Activated gamma-delta T cell treated with anti-CD3 and anti-CD28 coated beads, Interleukin-2, amount 50 U/mL, for 16 hours (primary cell): ENCODE data around the gene ZBTB39.
"Not testable (repeated sequence)": the region's sequence is repeated elsewhere in the genome, so short reads cannot be mapped to it uniquely, and the experiment has no call there.

Experiments
- DNase-seq: peaks from one replicate; pipeline ENCODE4 v3.0.0-alpha.2; 2020; ENCODE audit warnings: low read depth

The ZBTB39 gene

DNA sequence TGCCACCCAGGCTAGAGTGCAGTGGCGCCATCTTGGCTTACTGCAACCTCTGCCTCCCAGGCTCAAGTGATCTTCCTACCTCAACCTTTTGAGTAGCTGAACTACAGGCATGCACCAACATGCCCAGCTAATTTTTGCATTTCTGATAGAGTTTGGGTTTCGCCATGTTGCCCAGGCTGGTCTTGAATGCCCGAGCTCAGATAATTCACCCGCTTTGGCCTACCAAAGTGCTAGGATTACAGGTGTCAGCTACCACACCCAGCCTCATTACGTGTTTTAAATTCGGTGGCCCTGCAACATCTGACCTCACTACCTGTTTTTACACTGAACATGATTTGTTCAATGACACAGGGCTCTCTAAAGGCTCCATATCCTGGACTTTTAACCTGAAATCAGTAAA, 26.1 kb downstream of the ZBTB39 start:
- no peak for DNase-seq

DNA sequence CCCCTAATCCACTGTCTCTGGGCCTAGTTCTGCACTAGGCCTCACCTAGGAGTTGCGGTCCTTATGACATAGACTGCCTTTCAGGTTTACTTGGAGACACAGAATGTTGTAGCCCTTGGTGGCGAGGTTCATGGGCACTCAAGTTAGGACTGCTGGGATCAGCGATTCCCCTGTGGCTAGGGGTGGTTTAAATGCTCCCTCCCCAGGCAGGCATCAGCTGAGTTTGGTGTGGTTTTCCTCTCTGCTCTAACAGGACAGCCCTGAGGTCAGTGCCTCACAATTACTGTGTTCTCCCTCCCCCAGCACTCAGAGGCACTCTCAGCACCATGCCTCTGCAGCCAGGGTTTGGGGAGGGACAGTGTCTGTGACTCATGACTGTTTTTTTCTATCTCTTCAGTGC, 26.7 kb downstream of the ZBTB39 start:
- DNase-seq: no peak

DNA sequence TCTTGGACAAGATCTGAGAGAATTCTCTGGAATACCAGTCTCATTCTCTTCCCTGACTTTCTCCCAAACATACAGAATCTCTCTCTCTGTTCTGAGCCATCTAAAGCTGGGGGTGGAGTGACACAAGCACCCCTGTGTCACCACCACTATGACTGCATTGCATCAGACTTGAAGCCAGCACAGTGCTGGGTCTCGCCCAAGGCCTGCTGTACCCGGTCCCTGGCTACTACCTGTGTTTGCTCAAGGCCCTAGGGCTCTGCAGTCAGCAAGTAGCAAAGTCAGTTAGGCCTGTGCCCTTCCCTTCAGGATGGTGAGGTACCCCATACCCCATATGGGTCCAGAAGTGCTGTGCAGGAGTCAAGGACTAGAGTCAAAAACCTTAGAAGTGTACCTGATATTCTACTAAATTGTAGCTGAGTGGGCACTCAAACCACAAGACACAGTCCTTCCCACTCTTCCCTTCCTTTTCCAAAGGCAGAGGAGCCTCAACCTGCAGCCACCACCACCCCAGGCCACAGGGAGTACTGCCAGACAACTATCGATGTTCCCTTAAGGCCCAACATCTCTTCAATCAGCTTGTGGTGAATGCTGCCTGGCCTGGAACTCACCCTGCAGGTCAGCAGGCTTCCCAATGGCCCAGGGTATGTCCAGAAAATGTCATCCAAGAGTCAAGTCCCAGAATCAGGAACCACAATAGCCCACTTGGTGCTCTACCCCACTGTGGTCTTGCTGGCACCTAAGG, 27.8 kb downstream of the ZBTB39 start:
- DNase-seq: no peak

DNA sequence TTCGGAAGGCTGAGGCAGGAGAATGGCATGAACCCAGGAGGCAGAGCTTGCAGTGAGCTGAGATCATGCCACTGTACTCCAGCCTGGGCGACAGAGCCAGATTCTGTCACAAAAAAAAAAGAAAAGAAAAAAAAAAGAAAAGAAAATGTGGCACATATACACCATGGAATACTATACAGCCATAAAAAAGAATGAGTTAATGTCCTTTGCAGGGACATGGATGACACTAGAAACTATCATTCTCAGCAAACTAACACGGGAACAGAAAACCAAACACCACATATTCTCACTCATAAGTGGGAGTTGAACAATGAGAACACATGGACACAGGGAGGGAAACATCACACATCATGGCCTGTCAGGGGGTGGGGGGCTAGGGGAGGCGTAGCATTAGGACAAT, 29.0 kb downstream of the ZBTB39 start:
- not testable (repeated sequence) for DNase-seq

DNA sequence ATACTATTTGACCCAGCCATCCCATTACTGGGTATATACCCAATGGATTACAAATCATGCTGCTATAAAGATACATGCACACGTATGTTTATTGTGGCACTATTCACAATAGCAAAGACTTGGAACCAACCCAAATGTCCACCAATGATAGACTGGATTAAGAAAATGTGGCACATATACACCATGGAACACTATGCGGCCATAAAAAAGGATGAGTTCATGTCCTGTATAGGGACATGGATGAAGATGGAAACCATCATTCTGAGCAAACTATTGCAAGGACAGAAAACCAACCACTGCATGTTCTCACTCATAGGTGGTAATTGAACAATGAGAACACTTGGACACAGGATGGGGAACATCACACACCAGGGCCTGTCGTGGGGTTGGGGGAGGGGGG, 32.1 kb downstream of the ZBTB39 start:
- DNase-seq: not testable (repeated sequence)

DNA sequence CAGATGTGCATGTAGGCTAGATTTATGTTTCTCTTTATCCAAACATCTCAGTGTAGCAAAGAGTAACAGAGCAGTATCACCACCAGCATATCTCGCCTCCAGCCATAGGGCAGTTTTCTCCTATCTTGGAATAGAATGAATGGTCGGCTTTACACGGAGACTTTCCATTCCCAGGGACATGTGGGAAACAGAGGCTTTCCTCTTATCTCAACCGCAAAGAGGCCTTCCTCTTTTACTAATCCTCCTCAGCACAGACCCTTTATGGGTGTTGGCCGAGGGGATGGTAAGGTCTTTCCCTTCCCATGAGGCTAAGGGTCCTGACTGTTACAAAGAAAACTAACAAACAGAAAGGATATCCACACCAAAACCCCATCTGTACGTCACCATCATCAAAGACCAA, 37.4 kb downstream of the ZBTB39 start:
- DNase-seq: not testable (repeated sequence)

DNA sequence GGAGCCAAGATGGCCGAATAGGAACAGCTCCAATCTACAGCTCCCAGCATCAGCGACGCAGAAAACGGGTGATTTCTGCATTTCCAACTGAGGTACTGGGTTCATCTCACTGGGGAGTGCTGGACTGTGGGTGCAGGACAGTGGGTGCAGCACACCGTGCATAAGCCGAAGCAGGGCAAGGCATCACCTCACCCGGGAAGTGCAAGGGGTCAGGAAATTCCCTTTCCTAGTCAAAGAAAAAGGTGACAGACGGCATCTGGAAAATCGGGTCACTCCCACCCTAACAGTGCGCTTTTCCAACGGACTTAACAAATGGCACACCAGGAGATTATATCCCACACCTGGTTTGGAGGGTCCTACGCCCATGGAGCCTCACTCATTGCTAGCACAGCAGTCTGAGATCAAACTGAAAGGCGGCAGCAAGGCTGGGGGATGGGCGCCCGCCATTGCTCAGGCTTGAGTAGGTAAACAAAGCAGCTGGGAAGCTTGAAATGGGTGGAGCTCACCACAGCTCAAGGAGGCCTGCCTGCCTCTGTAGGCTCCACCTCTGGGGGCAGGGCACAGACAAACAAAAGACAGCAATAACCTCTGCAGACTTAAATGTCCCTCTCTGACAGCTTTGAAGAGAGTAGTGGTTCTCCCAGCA, 40.2 kb downstream of the ZBTB39 start:
- DNase-seq: not testable (repeated sequence)

DNA sequence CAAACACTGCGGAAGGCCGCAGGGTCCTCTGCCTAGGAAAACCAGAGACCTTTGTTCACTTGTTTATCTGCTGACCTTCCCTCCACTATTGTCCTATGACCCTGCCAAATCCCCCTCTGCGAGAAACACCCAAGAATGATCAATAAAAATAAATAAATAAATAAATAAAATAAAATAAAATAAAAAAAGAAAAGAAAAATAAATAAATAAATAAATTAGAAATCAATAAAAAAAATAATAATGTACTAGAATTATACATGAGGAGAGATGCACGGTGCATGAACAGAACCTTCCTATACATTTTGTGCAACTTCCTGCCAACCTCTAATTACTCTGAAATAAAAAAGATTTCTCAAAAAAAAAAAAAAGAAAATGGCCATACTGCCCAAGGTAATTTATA, 41.2 kb downstream of the ZBTB39 start:
- not testable (repeated sequence) for DNase-seq

DNA sequence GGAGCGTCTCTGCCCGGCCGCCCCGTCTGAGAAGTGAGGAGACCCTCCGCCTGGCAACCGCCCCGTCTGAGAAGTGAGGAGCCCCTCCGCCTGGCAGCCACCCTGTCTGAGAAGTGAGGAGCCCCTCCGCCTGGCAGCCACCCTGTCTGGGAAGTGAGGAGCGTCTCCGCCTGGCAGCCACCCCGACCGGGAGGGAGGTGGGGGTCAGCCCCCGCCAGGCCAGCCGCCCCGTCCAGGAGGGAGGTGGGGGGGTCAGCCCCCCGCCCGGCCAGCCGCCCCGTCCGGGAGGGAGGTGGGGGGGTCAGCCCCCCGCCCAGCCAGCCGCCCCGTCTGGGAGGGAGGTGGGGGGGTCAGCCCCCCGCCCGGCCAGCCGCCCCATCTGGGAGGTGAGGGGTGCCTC, 42.8 kb downstream of the ZBTB39 start:
- DNase-seq: not testable (repeated sequence)

DNA sequence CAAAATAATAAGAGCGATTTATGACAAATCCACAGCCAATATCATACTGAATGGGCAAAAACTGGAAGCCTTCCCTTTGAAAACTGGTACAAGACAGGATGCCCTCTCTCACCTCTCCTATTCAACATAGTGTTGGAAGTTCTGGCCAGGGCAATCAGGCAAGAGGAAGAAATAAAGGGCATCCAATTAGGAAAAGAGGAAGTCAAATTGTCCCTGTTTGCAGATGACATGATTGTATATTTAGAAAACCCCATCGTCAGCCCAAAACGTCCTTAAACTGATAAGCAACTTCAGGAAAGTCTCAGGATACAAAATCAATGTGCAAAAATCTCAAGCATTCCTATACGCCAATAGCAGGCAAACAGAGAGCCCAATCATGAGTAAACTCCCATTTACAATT, 44.1 kb downstream of the ZBTB39 start:
- not testable (repeated sequence) for DNase-seq

DNA sequence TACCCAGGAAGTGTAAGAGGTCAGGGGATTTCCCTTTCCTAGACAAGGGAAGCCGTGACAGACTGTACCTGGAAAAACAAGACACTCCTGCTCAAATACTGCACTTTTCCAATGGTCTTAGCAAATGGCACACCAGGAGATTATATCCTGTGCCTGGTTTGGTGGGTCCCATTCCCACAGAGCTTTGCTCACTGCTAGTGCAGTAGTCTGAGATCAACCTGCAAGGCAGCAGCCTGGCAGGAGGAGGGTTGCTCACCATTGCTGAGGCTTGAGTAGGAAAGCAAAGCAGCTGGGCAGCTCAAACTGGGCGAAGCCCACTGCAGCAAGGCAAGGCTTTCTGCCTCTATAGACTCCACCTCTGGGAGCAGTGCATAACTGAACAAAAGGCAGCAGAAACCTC, 47.9 kb downstream of the ZBTB39 start:
- no peak for DNase-seq

DNA sequence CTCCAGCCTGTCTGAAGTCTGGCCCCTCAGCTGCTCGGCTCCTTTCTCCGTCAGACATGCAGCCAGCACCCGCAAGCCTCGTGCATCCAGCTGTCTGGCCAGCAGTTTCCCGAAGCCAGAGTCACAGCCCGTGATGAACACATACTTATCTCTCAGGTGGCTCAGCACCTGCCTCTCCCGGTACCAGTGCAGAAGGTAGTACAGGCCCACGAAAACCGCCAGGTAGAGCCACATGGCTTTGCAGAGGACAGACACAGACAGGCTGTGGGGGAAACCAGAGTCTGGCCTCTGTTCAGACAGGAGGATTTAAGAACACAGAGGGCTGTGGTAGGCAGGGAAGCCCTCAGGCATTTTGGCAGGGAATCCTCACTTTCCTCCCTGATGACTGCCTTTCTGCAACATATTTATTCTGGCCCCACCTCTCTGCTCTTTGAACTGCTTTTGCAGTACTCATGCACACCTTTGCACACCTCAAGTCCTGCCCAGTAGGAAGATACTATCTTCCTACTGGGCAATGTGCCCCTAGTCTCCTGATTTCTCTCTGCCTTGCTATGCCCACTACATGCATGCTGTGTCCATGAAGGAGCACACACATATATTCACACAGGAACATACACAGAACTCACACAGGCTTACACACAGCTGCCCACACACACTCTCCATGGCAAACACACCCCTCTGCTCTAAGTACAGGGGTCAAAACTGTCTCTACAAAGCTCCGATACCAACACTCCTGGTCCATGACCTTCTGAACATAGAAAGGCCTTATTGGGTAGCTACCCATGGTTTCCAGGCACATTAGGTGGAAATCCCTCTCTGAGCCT, 48.9 kb downstream of the ZBTB39 start, which contains the start of gene RDH16:
RDH16 (minus strand) TSS at position 380 of the 824 bp plus-strand sequence; CDS start at position 234, 146 bp downstream.
- DNase-seq: no peak

DNA sequence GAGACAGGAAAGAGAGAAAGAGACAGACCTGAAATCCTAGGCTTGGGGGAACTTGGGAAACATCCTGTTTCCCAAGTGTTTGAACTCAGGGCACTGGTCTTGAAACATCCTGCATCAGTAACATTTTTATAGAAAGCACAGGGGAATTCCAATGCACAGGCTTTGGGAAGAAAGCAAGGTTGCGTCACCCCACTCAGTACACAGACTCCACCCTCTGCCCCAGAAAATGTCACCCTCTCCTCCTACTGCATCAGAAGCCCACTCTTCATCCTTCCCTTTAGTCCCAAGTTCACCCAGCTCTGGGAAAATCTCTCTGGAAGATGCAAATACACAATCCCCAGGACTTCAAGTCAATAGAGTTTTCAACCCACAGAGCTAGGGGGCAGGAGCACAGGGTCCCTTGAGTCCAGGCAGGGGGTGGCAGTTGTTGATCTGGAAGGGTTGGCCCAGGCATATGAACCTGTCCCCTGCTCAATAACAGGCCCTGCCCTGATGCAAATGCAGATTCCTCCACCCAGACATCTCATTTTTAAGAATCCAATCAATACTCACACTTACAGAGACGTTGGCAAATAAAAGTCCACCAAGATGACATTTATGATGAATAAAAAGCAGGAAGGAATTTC, 50.6 kb downstream of the ZBTB39 start:
- no peak for DNase-seq

DNA sequence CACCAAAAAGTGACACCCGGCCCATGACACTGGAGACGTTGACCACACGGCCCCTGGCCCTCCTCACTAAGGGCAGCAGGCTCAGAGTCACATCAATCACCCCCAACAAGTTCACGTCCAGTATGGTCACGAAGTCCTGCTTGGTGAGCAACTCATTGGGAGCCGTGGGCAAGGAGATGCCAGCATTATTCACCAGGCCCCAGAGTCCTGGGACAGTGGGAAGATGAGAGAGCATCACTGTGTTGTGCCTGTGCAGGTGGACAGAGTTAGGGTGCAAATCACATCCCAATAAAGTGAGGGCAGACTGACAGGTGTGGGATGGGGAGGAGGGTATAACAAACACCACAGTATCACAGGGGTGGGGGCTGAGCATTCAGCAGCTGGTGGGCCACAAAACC, 51.4 kb downstream of the ZBTB39 start:
- DNase-seq: no peak

DNA sequence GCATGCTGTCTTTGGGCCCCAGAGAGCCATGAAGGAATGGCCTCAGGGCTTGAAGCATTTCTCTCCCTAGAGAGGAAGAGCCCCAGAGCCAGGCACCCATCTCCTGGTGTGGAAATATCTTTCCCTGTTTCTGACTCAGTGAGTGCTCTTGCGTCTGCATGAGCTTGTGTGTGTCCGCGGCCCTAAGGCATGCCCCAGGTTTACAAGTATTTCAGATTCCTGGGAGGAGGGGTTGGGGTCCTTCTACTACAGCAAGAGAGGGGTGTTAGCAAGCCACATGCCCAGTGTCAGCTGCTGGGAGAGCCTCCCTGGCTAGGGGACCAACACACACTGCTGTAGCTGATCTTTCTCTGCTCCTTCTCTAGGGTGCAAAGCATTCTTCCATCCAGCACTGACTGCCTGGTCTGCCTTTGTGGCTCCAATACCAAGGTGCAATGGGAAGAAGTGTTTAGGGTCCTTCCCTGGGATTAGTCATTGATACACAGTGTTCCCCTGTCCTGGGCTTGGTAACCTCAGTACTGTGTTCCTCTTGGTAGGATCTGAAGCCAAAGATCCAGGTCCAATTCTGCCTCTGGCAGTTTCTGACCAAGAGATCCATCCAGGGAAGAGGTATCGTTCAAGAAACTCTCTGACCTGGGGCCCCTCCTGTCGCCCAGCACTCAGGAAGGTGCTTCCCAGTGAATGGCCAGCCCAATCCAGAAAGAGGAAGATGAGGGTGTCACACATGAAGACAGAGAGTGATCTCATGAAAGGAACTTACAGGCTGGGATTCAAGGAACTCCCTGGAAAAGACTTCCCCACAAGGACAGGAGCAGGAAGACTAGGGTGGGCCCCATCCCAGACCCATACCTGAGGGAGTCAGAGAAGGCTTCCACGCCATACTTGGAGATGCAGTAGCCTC, 52.0 kb downstream of the ZBTB39 start:
- no peak for DNase-seq

DNA sequence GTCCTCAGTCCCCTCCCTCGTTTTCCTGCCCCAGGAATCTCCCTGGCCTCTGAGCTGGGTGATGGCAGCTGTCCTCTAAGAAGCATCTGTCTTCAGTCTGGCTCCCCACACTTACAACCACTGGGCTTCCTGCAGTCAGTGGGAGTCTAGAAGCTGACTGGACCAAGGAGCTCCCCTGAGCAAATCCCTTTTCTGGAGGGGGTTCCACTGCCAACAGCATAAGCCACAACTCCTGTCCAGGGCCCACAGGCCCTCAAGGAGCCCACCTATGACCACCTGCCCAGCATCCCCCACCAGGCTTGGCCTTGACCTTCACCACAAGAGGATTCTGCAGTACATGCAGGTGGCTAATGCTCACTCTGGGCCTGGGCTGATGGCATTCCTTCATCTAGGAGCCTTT, 53.0 kb downstream of the ZBTB39 start:
- no peak for DNase-seq

DNA sequence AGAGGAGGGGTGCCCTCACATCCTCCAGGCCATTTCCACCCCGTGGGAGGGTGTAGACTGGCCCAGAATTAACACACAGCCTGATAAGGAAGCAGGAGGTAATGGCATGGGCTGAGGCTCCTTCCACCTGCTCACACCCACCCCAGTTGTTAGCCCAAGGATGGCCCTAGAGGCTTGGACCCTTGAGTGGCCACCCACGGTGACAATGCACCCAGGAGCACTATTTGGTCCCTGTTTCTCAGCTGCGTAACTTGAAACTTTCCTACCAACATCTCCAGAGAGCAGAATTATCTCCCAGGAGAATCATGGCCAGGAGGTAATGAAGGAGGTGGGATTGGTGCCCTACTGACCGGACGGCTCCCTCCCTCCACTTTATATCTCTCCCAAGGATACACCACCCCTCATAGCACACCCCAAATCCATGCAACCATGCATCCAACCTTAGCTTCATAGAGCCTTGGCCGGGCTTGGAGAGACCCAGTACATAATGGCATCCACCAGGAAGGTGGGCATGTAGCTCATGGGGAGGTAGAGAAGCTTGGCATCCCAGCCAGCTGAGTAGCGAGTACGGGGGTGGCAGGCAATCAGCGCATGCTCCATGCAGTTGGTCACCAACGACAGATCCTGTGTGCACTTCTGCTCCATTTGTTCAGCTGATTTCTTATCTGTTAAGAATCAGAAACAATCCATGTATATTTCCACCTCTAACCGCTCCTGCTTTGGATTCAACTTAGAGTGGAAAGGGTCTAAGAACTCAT, 54.6 kb downstream of the ZBTB39 start:
- no peak for DNase-seq

DNA sequence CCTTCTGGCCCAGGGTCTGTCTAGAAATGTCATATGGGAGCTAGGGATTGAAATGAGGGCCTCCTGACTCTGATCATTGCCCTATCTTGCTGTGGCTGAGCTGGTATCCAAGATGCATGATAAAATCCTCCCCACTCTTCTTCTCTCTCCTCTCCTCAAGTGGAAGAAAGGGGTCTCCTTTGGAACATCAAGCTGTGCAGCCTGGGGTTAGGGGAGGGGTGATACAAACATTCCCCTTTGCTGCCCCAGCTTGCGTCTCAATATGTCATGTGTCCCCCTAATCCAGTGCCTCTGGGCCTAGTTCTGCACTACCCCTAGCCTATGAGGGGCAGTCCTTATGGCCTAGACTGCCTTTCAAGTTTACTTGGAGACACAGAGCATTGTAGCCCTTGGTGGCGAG, 57.5 kb downstream of the ZBTB39 start:
- DNase-seq: no peak
